ENCODE data around the gene SGMS1. TPM values are rescaled to one million over a fixed set of nuclear protein-coding genes. Genes with fewer than 3 reads are reported as not detected.

Gene SGMS1
- total RNA-seq, 1 donor from 2014 or later: 25.6 TPM

DNA sequence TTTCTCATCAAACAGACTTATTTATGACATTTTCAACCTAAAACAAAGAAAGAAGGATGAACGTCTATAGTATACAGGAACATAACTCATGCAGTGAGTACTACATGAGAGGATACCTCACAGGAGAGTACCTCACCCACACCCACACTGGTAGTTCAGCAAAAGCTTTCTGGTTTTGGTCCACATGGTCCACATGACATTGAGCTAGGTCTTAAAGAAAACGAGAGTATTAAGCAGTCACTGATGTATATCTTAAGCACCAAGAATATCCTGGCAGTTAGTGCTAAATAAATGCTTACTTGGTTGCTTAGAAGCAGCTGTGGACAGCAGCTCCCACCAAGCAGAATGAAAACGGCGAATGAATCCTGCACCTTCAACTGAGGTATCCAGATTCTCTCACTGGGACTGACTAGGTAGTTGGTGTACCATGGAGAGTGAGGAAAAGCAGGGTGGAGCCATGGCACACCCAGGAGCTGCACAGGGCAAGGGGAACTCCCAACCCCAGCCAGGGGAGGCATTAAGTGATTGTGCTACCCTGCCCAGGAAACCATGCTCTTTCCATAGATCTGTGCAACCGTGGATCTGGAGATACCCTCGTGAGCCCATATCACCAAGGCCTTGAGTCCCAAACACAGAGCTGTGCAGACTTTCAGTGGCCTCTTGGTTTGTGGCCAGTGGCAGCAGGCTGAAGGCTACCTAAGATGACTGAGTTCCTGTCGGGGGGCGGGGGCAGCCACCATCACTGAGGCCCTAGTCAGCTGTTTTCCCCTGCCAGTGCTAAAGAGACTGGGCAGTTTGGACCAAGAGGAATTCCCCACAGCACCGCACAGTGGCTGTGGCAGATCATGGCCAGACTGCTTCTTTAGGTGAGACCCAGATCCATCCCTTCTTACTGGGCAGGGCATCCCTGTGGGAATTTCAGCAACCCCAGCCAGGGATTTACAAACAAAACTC, 143.4 kb downstream of the SGMS1 start:
- H3K9ac ChIP-seq (ENCODE audit: low read length): no peak overlapping the region
- no peak overlapping the region for H3K4me2 ChIP-seq (ENCODE audit: low read length)
- peaks cover 21% of the 10 kb centered on the region for H3K9me3 Mint-ChIP-seq (ENCODE audit: unreplicated experiment)
- no peaks in the 10 kb centered on the region for H3K4me1 Mint-ChIP-seq (ENCODE audit: low read depth, unreplicated experiment)
- no peaks in the 10 kb centered on the region for H3K9me3 ChIP-seq (ENCODE audit: insufficient read depth, low read depth, low read length)
- H2AFZ ChIP-seq (ENCODE audit: low read depth, low read length): no peak overlapping the region
- no peaks in the 10 kb centered on the region for H3K36me3 ChIP-seq (ENCODE audit: insufficient read depth, low read length)
- no peaks in the 10 kb centered on the region for H3K27me3 ChIP-seq (ENCODE audit: insufficient read depth, low read length)
- H3K4me3 Mint-ChIP-seq (ENCODE audit: unreplicated experiment): no peak overlapping the region
- H3K4me3 ChIP-seq (ENCODE audit: insufficient read depth, low read depth, low read length): no peak overlapping the region
- H3K27ac Mint-ChIP-seq (ENCODE audit: unreplicated experiment): no peak overlapping the region
- H3K27ac ChIP-seq (ENCODE audit: low read depth, low read length): no peak overlapping the region
- no peaks in the 10 kb centered on the region for H3K4me1 ChIP-seq (ENCODE audit: insufficient read depth, low read length)
- peaks cover 10% of the 10 kb centered on the region for H3K36me3 Mint-ChIP-seq (ENCODE audit: low read depth, unreplicated experiment)
- no peak for TF ChIP-seq EZH2 (IDR thresholded peaks at IDR 0.05; ENCODE audit: insufficient read depth, low read length)
- TF ChIP-seq, protein P1, sequence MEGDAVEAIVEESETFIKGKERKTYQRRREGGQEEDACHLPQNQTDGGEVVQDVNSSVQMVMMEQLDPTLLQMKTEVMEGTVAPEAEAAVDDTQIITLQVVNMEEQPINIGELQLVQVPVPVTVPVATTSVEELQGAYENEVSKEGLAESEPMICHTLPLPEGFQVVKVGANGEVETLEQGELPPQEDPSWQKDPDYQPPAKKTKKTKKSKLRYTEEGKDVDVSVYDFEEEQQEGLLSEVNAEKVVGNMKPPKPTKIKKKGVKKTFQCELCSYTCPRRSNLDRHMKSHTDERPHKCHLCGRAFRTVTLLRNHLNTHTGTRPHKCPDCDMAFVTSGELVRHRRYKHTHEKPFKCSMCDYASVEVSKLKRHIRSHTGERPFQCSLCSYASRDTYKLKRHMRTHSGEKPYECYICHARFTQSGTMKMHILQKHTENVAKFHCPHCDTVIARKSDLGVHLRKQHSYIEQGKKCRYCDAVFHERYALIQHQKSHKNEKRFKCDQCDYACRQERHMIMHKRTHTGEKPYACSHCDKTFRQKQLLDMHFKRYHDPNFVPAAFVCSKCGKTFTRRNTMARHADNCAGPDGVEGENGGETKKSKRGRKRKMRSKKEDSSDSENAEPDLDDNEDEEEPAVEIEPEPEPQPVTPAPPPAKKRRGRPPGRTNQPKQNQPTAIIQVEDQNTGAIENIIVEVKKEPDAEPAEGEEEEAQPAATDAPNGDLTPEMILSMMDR (IDR thresholded peaks at IDR 0.05; ENCODE audit: insufficient read depth, low read depth, low read length): no peak
- DNase-seq (ENCODE audit: low read depth) (no peak), FAIRE-seq (no peak)
- H3K79me2 ChIP-seq (ENCODE audit: insufficient read depth, low read length): no peaks in the 10 kb centered on the region
- H3K27me3 Mint-ChIP-seq (ENCODE audit: low read depth, unreplicated experiment): no peaks in the 10 kb centered on the region
- no peaks in the 10 kb centered on the region for H4K20me1 ChIP-seq (ENCODE audit: insufficient read depth, low read length)

DNA sequence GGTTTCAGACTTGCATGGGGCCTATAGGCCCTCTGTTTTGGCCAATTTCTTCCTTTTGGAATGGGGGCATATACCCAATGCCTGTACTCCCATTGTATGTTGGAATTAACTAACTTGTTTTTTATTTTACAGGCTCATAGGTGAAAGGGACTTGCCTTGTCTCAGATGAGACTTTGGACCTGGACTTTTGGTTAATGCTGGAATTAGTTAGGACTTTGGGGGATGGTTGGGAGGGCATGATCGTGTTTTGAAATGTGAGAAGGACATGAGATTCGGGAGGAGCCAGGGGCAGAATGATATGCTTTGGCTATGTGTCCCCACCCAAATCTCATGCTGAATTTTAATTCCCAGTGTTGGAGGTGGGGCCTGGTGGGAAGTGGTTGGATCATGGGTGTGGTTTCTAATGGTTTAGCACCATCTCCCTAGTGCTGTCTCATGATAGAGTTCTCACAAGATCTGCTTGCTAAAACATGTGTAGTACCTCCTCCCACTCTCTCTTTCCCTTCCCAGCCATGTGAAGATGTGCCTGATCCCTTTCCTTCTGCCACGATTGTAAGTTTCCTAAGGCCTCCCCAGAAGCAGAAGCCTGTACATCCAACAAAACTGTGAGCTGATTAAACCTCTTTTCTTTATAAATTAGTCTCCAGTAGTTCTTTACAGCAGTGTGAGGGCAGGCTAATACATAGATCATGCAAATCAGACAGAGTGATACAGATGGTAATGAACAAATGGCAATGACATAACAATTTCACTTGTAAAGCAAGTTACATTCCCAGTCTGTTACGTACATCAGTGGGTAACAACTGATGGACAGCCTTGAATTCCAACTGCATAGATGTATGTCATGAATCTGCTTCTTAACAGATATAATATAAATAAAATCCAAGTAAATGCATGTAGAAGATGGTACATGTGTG, 146.2 kb downstream of the SGMS1 start:
- H3K27ac ChIP-seq (ENCODE audit: low read depth, low read length): no peak overlapping the region
- FAIRE-seq (no peak), DNase-seq (ENCODE audit: low read depth) (no peak)
- H3K4me2 ChIP-seq (ENCODE audit: low read length): no peak overlapping the region
- no peak overlapping the region for H3K9ac ChIP-seq (ENCODE audit: low read length)
- Mint-ChIP-seq H3K36me3 (ENCODE audit: low read depth, unreplicated experiment) (peaks cover 5% of the 10 kb centered on the region), H3K4me1 (ENCODE audit: low read depth, unreplicated experiment) (no peaks in the 10 kb centered on the region), H3K27ac (ENCODE audit: unreplicated experiment) (no peak overlapping the region), H3K9me3 (ENCODE audit: unreplicated experiment) (peaks cover 7% of the 10 kb centered on the region), H3K27me3 (ENCODE audit: low read depth, unreplicated experiment) (no peaks in the 10 kb centered on the region), H3K4me3 (ENCODE audit: unreplicated experiment) (no peak overlapping the region)
- H3K4me3 ChIP-seq (ENCODE audit: insufficient read depth, low read depth, low read length): no peak overlapping the region
- H3K79me2 ChIP-seq (ENCODE audit: insufficient read depth, low read length): no peaks in the 10 kb centered on the region
- H3K36me3 ChIP-seq (ENCODE audit: insufficient read depth, low read length): no peaks in the 10 kb centered on the region
- no peaks in the 10 kb centered on the region for H3K27me3 ChIP-seq (ENCODE audit: insufficient read depth, low read length)
- H4K20me1 ChIP-seq (ENCODE audit: insufficient read depth, low read length): no peaks in the 10 kb centered on the region
- H3K4me1 ChIP-seq (ENCODE audit: insufficient read depth, low read length): no peaks in the 10 kb centered on the region
- H3K9me3 ChIP-seq (ENCODE audit: insufficient read depth, low read depth, low read length): no peaks in the 10 kb centered on the region
- no peak overlapping the region for H2AFZ ChIP-seq (ENCODE audit: low read depth, low read length)
- TF ChIP-seq, protein P1 (IDR thresholded peaks at IDR 0.05; ENCODE audit: insufficient read depth, low read depth, low read length): no peak
